GM18870 (cell line): ENCODE measurements around the gene CHST3.

Experiments
- ATAC-seq: cut with Tn5 transposase; IDR thresholded peaks from one replicate; pipeline ENCODE4 v1.9.1; 2021; ENCODE audit warnings: moderate library complexity; ENCODE audit not compliant: unreplicated experiment

CHST3 gene

DNA sequence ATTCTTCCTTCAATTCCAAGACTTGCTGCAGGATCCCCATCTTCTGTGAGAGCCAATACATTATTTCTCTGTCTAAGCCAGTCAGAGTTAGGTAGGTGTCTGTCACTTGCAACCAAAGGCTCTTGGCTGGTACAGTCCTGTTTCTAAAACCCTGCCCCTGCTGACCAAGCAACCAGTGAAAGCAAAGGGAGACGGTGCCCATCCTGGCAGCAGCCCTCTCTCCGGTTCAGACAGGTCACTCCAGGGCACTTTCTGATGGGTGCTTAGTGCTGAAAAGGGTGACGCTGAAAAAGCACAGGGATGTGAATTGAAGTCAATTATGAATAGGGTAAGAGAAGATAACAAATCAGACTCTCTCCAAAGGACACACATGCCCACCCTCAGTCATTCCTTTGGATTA is 86.7 kb downstream of the CHST3 start:
- no peak for ATAC-seq

DNA sequence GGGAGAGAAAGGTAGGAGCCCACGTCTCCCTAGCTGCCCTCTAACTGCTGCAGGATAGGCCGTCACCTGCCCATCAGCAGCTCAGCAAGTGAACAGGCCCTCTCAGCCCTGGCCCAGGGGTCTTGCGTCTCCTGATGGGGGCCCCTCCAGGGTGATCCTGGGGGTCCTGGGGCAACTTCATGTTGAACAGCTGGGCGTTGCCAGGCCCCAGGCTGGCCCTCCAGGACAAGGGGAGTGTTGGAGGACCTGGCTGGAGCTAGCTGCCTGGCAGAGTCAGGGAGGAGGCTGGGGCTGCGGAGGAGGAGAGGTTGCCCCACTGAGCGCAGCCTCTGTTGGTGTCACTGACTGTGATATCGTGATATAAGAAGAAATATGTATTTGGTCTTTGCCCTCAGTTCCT is 89.5 kb downstream of the CHST3 start:
- no peak for ATAC-seq

DNA sequence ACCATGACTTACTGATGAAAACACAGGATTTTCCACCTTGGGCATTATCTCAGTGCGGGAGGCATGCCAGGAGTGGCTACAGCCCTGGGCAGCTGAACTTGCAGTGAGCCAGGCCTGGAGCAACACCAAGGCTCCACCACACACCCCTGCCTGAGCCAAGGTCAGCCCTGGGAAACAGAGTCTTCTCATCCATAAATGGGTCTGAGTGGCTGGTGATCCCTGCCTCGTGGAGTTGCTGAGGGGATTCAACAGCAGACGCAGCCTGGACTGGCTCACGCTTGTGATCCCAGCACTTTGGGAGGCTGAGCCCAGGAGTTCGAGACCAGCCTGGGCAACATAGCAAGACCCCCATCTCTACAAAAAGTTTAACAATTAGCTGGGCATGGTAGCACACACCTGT is 91.9 kb downstream of the CHST3 start:
- no peak for ATAC-seq

DNA sequence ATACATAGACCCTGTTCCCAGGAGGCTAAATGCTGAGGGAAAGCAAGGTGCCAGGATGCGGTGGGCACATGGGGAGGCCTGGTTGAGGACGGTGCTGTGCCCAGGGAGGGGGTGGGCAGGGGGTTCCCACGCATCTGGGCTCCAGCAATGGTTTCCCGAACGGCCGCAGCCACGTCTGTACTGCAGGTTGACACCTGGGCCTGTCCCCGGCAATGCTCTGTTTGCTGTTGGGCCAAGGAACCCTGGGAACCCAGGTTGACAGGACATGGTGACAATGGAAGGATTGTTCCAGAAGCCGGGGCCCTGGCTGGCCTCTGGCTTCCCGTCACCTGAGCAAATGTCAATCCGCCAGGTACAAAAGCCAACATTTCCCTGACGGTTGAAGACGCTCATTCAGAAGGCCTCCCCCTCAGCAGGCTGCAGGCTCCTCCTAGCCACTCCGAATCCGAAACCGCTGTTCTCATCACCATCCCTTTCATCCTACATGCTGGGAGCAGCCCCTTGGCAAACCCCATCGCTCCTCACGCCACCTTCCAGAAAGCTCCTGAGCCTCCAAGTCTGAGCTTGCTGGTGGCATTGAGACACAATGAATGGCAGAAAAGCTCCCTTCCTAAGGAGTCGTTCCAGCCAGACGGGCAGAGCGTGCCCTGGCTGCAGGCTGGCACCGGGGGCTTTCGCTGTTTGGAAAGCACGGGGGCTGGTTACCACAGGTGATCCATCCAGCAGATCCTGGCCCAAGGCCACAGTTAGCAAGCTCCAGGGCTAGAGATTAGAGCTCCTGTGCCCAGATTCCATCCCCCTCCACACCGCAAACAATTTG is 92.9 kb downstream of the CHST3 start:
- ATAC-seq = no peak

DNA sequence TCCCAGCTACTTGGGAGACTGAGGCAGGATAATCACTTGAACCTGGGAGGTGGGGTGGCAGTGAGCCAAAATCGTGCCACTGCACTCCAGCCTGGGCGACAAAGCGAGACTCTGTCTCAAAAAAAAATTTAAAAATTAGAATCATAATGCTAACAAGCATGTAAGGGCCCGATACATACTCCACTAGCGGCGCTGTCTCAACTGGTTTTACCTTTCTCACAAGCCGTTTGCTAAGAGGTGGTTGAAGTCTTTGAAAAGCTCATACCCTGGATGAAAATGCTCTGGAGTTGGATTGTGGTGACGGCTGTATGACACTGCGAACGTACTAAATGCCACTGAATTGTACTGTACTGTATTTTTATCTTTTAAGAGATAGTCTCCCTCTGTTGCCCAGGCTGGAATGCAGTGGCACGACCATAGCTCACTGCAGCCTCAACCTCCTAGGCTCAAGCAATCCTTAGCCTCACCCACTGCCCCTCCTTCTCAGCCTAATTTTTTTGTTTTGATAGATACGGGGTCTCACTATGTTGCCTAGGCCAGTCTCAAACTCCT is 94.2 kb downstream of the CHST3 start:
- no peak for ATAC-seq

DNA sequence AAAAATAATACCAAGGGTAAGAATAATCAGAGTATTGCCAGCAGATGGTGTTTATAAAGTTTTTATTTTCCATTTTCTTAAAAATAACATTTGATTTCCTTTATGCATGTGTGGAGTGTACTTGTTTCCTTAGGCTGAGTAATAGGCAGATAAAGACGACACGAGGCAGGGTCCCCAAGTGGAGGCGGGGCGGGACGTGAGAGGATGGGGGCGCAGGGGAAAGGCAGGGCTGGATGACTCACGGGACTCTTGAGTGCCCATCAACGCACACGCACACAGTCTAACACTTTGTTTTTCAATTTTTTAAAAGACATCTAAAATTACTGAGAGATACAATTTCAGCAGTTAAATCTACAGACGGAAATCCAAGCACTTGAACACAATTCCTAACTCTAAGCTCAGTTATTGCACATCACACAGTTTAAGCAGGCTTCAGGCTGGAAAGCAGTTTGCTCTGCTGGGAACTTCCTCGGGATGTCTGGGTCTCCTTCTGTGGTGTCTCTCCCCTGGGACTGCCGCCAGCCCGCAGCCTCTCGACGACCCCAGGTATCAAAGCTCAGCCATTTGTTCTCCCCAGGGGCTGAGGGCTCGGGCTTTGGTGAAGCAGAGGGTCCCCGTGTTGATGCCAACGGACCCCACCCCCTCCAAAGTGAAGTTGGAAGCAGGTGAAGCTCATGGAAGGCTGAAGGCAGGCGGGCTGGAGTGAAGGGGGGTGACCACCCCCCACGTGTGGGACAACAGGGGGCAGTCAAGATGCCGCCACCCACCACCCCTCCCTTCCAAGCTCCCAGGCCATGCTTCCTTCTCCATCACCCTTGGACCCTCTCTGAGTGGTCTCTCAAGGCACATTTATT is 95.0 kb downstream of the CHST3 start:
- ATAC-seq = no peak

DNA sequence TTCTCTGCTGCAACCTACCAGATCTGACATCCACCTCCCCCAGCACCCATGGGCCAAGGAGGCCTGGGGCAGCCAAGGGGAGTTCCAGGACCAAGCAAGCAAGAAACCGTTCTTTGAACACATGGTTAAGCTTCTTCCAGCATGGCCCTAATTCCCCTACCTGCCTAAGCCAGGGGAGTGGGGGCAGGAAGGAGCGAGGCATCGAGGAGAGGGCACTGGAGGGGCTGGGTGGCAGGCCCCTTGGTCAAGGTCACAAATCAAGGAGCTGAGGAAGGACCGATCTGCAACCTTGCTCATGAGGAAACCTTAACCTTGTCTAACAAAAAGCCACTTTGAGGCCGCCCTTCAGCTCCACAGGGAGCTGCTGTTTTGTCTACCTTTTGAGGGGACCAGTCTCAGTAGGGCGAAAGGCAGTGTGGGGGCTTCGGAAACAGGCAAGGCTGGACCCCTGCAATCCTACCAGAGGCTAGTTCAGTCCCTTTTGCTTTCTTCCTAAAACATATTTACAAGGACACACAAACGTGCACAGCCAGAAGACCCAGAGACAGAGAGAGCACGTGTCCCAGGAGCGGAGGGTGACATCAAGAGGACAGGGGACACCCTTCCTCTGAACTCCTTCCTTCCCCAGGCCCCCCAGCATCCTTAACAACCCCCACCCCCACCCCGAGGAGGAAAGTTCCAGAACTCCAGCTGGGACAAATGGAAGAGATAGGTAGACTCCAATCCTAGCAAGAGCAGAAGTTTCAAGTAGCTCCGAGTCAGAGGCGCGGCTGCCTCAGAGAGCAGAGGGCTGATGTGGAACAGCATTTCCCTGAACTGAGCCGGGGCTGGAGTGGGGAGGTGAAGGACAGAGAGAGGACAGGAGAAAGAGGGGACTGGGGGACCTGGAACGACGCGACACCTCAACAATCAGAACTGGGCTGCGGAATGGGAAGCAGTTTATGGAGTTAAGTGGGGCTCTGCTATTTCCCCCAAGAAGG is 95.9 kb downstream of the CHST3 start:
- ATAC-seq = no peak

DNA sequence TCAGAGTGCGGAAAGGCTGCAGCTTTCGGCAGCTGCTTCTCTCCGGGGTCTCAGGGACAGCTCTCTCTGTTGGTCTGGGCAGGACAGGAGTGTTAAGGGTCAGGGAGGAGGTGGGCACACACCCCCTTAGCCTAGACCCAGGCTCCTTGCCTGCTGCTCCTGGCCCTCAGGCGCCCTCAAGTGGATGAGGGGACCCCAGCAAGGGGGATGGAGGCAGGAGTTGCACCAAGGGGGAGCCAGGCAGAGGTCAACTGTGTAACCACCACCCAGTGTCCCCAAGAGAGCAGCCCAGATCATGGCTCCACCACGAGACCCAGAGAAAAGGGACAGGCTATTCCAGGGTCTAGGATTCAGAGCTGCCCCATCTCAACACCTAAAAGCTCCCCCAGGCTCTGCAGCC is 97.3 kb downstream of the CHST3 start:
- ATAC-seq = no peak

DNA sequence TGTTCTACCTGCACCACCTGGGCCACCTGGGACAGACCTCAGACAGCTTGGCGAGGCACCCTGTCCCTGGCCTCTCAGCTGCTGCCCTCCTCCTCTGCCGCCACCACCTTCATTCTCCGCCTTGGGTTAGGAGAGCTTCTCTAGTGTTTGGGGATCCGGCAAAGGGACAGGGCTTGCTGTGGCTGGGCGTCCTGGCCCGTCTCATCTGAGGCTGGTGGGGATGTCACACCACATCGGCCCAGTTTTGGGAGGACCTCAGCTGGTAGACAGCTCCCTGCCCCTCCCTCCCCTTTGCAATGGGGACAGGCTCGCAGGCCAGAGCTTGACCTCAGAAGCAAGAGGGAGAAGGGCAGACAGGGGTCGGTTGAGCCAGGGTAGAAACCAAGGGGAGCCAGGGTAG is 97.7 kb downstream of the CHST3 start:
- ATAC-seq = no peak

DNA sequence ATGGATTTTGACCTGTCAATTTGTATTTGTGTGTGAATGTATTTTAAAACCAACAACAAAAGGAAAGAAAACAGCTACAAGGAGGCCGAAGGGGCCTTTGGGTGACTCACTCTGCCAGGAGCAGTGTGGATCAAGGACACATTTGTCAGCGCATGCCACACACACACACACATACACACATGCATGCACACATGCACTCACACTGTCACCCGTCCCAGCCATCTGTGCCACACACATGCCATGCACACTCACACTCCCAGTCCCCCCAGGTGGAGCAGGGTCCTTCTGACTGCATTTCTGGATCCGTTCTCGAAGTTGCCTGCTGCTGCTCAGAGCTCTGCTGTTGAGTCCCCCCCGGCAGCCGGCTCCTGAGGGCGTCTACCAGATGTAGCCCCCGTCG is 98.2 kb downstream of the CHST3 start:
- ATAC-seq = no peak
